Measurements from ENCODE around the gene DENND4A. TPM values are rescaled to one million over a fixed set of nuclear protein-coding genes. Genes with fewer than 3 reads are reported as not detected.

The DENND4A gene
- total RNA-seq, 1 experiment from 2014 or later: 26.0 TPM

Small RNA genes lying within 50 kb of the gene (microRNA-seq; reads per million reads assigned to microRNA genes)
- gene MIR4511: 1.4 reads per million

Other genes starting within 250 kb of the DENND4A start
- 50.1 and 55.6 TPM in 2 replicates for gene INTS14, start 181.2 kb downstream of the DENND4A start, total RNA-seq (2022)
- 9.0 and 13.2 TPM in 2 replicates for gene SLC24A1, start 170.4 kb downstream of the DENND4A start, total RNA-seq (2022)
- gene RAB11A, start 77.2 kb upstream of the DENND4A start, total RNA-seq (2022): 404 and 407 TPM in 2 replicates